Peyer's patch (tissue), 4 donors: ENCODE data around the gene VMAC.

Experiments
- CTCF ChIP-seq, 6 experiments: fragments of 450-650 bp in 4 of 6; fragments of 200-600 bp in 2 of 6; sonication (generic) in 1 of 6; IDR thresholded peaks; one replicate each; pipeline ENCODE4 v1.5.1; 2017 to 2019; ENCODE audit warnings: antibody characterized with exemption in 6 of 6, mild to moderate bottlenecking in 3 of 6, moderate library complexity in 1 of 6
- POLR2A ChIP-seq, 2 donors: fragments of 450-650 bp; IDR thresholded peaks; one replicate each; pipeline ENCODE4 v1.5.1; 2017; ENCODE audit warnings: antibody characterized with exemption in 2 of 2, mild to moderate bottlenecking in 2 of 2, moderate library complexity in 2 of 2

- no peak for TF ChIP-seq CTCF (IDR thresholded peaks at IDR 0.05)
- no peak for TF ChIP-seq POLR2A (IDR thresholded peaks at IDR 0.05)
Observed at GRCh38 chr19:5932146-5932545, 27.5 kb downstream of the VMAC start.
